Measurements from ENCODE around the gene IFNA13. TPM values are rescaled to one million over a fixed set of nuclear protein-coding genes. Genes with fewer than 3 reads are reported as not detected.
"Not testable (repeated sequence)": the region's sequence is repeated elsewhere in the genome, so short reads cannot be mapped to it uniquely, and the experiment has no call there.

The IFNA13 gene
- total and polyA plus RNA-seq, 9 donors = 0.04 TPM; not detected in 8

- 14% methylated on average over 1 of the region's 3 CpGs for WGBS (ENCODE audit: insufficient coverage)
- H3K27me3 ChIP-seq (ENCODE audit: control insufficient read depth, insufficient read depth, low read length) = peaks cover 29% of the 10 kb centered on the region
These were observed 32.1 kb upstream of the IFNA13 start for GRCh38 chr9:21399956-21400355.

GRCh38 chr9:21398955-21399489 lies 31.2 kb upstream of the IFNA13 start:
- Histone ChIP-seq H3K27ac (ENCODE audit: low read length) (no peak overlapping the region), H3K4me1 (ENCODE audit: control insufficient read depth, insufficient read depth, low read length) (peaks cover 12% of the 10 kb centered on the region), H3K9me3 (replicated peaks; ENCODE audit: control insufficient read depth, low read depth, low read length) (no peaks in the 10 kb centered on the region), H3K4me3 (ENCODE audit: low read length) (no peak overlapping the region), H3K36me3 (ENCODE audit: control insufficient read depth, insufficient read depth, low read length) (no peaks in the 10 kb centered on the region), H3K27me3 (ENCODE audit: control insufficient read depth, insufficient read depth, low read length) (peaks cover 29% of the 10 kb centered on the region)
- 60% methylated on average over 1 of the region's 5 CpGs for WGBS (ENCODE audit: insufficient coverage)
- no peak for DNase-seq

More at GRCh38 chr9:21399956-21400355, 32.1 kb upstream of the IFNA13 start:
- H3K27ac ChIP-seq (ENCODE audit: low read length) = no peak overlapping the region
- H3K9me3 ChIP-seq (replicated peaks; ENCODE audit: control insufficient read depth, low read depth, low read length) = no peaks in the 10 kb centered on the region
- H3K36me3 ChIP-seq (ENCODE audit: control insufficient read depth, insufficient read depth, low read length) = no peaks in the 10 kb centered on the region
- H3K4me3 ChIP-seq (ENCODE audit: low read length) = no peak overlapping the region
- peaks cover 12% of the 10 kb centered on the region for H3K4me1 ChIP-seq (ENCODE audit: control insufficient read depth, insufficient read depth, low read length)
- DNase-seq = no peak

- whole genome bisulfite sequencing (ENCODE audit: insufficient coverage) = 5% methylated on average over 34 of the region's 40 CpGs
- H3K4me3 ChIP-seq (ENCODE audit: low read length) = peak overlapping the region; percentile 42
- H3K27me3 ChIP-seq (ENCODE audit: control insufficient read depth, insufficient read depth, low read length) = peaks cover 27% of the 10 kb centered on the region
- peak; percentile 46 for DNase-seq
- H3K27ac ChIP-seq (ENCODE audit: low read length) = no peak overlapping the region
- no peaks in the 10 kb centered on the region for H3K36me3 ChIP-seq (ENCODE audit: control insufficient read depth, insufficient read depth, low read length)
- no peaks in the 10 kb centered on the region for H3K9me3 ChIP-seq (replicated peaks; ENCODE audit: control insufficient read depth, low read depth, low read length)
- peaks cover 3% of the 10 kb centered on the region for H3K4me1 ChIP-seq (ENCODE audit: control insufficient read depth, insufficient read depth, low read length)
These were observed 28.2 kb upstream of the IFNA13 start for GRCh38 chr9:21395778-21396717.

- DNase-seq = no peak
- WGBS (ENCODE audit: insufficient coverage) = 94% methylated on average over 4 of the region's 6 CpGs
- Histone ChIP-seq H3K27me3 (ENCODE audit: control insufficient read depth, insufficient read depth, low read length) (peaks cover 21% of the 10 kb centered on the region), H3K27ac (ENCODE audit: low read length) (no peak overlapping the region), H3K9me3 (replicated peaks; ENCODE audit: control insufficient read depth, low read depth, low read length) (no peaks in the 10 kb centered on the region), H3K36me3 (ENCODE audit: control insufficient read depth, insufficient read depth, low read length) (no peaks in the 10 kb centered on the region), H3K4me3 (ENCODE audit: low read length) (no peak overlapping the region), H3K4me1 (ENCODE audit: control insufficient read depth, insufficient read depth, low read length) (peaks cover 3% of the 10 kb centered on the region)
These were observed 24.4 kb upstream of the IFNA13 start for GRCh38 chr9:21392270-21392669.

- Histone ChIP-seq H3K36me3 (ENCODE audit: control insufficient read depth, insufficient read depth, low read length) (no peaks in the 10 kb centered on the region), H3K4me1 (ENCODE audit: control insufficient read depth, insufficient read depth, low read length) (no peaks in the 10 kb centered on the region), H3K9me3 (replicated peaks; ENCODE audit: control insufficient read depth, low read depth, low read length) (no peaks in the 10 kb centered on the region), H3K27me3 (ENCODE audit: control insufficient read depth, insufficient read depth, low read length) (peaks cover 3% of the 10 kb centered on the region), H3K27ac (ENCODE audit: low read length) (no peak within 1 kb of the TSS), H3K4me3 (ENCODE audit: low read length) (no peak within 1 kb of the TSS)
- peak; percentile 5 for DNase-seq
- 71% methylated on average over 1 of the region's 1 CpG for WGBS (ENCODE audit: insufficient coverage)
These were observed 17.3 kb upstream of the IFNA13 start, which contains the start of gene IFNA2 for GRCh38 chr9:21385131-21385670. Gene IFNA2, minus strand, starts transcription at chr9:21385398. Its CDS starts 69 bp downstream, at chr9:21385329.

GRCh38 chr9:21383627-21384026 lies 15.8 kb upstream of the IFNA13 start:
- H3K4me3 ChIP-seq (ENCODE audit: low read length) = no peak overlapping the region
- peaks cover 3% of the 10 kb centered on the region for H3K27me3 ChIP-seq (ENCODE audit: control insufficient read depth, insufficient read depth, low read length)
- no peak for DNase-seq
- H3K27ac ChIP-seq (ENCODE audit: low read length) = no peak overlapping the region
- WGBS (ENCODE audit: insufficient coverage) = 94% methylated on average over 2 of the region's 4 CpGs
- no peaks in the 10 kb centered on the region for H3K9me3 ChIP-seq (replicated peaks; ENCODE audit: control insufficient read depth, low read depth, low read length)
- no peaks in the 10 kb centered on the region for H3K4me1 ChIP-seq (ENCODE audit: control insufficient read depth, insufficient read depth, low read length)
- H3K36me3 ChIP-seq (ENCODE audit: control insufficient read depth, insufficient read depth, low read length) = no peaks in the 10 kb centered on the region

GRCh38 chr9:21381448-21382339 lies 13.8 kb upstream of the IFNA13 start:
- 86% methylated on average over 1 of the region's 5 CpGs for WGBS (ENCODE audit: insufficient coverage)
- H3K4me1 ChIP-seq (ENCODE audit: control insufficient read depth, insufficient read depth, low read length) = no peaks in the 10 kb centered on the region
- DNase-seq = peak; percentile 42

GRCh38 chr9:21371467-21371866 lies 3.6 kb upstream of the IFNA13 start:
- no CpG with 5 or more reads among the region's 4 CpGs for WGBS (ENCODE audit: insufficient coverage)
- H3K4me1 ChIP-seq (ENCODE audit: control insufficient read depth, insufficient read depth, low read length); H3K27ac ChIP-seq (ENCODE audit: low read length); H3K36me3 ChIP-seq (ENCODE audit: control insufficient read depth, insufficient read depth, low read length); H3K27me3 ChIP-seq (ENCODE audit: control insufficient read depth, insufficient read depth, low read length); DNase-seq; H3K9me3 ChIP-seq (replicated peaks; ENCODE audit: control insufficient read depth, low read depth, low read length); H3K4me3 ChIP-seq (ENCODE audit: low read length): not testable (repeated sequence)

More at GRCh38 chr9:21381448-21382339, 13.8 kb upstream of the IFNA13 start:
- Histone ChIP-seq H3K4me3 (ENCODE audit: low read length) (no peak overlapping the region), H3K36me3 (ENCODE audit: control insufficient read depth, insufficient read depth, low read length) (no peaks in the 10 kb centered on the region), H3K27me3 (ENCODE audit: control insufficient read depth, insufficient read depth, low read length) (peaks cover 3% of the 10 kb centered on the region), H3K27ac (ENCODE audit: low read length) (no peak overlapping the region), H3K9me3 (replicated peaks; ENCODE audit: control insufficient read depth, low read depth, low read length) (no peaks in the 10 kb centered on the region)

- no CpG with 5 or more reads among the region's 2 CpGs for WGBS (ENCODE audit: insufficient coverage)
These were observed 688 bp downstream of the IFNA13 start for GRCh38 chr9:21367169-21367568.

More at GRCh38 chr9:21367169-21367568, 688 bp downstream of the IFNA13 start:
- H3K9me3 ChIP-seq (replicated peaks; ENCODE audit: control insufficient read depth, low read depth, low read length); H3K27ac ChIP-seq (ENCODE audit: low read length); H3K27me3 ChIP-seq (ENCODE audit: control insufficient read depth, insufficient read depth, low read length); H3K4me3 ChIP-seq (ENCODE audit: low read length); H3K36me3 ChIP-seq (ENCODE audit: control insufficient read depth, insufficient read depth, low read length); H3K4me1 ChIP-seq (ENCODE audit: control insufficient read depth, insufficient read depth, low read length); DNase-seq: not testable (repeated sequence)

Measured in muscle of leg (tissue), 11 donors.